ENCODE data around the gene IFT22. TPM values are rescaled to one million over a fixed set of nuclear protein-coding genes. Genes with fewer than 3 reads are reported as not detected.
"Not testable (repeated sequence)": the region's sequence is repeated elsewhere in the genome, so short reads cannot be mapped to it uniquely, and the experiment has no call there.

IFT22 gene
- polyA plus RNA-seq, 2 donors = 5.4 to 10.1 TPM

- Histone ChIP-seq H3K27me3 (ENCODE audit: control insufficient read depth in 1 of 2, insufficient read depth in 2 of 2, low read length in 2 of 2) (peaks cover 0 to 2% of the 10 kb centered on the region in 2 donors), H3K4me3 (ENCODE audit: low read depth in 1 of 2, low read length in 2 of 2) (no peak overlapping the region), H3K9me3 (ENCODE audit: control insufficient read depth in 2 of 2, insufficient read depth in 1 of 2, low read depth in 1 of 2, low read length in 1 of 2) (no peaks in the 10 kb centered on the region), H3K4me1 (ENCODE audit: control insufficient read depth in 2 of 2, insufficient read depth in 2 of 2, low read length in 1 of 2) (no peaks in the 10 kb centered on the region), H3K36me3 (ENCODE audit: control insufficient read depth in 2 of 2, insufficient read depth in 2 of 2, low read length in 1 of 2) (no peaks in the 10 kb centered on the region), H3K27ac (ENCODE audit: low read depth in 2 of 2, low read length in 1 of 2) (no peak overlapping the region)
- WGBS, 2 donors = 66 to 71% methylated on average over 7 of the region's 7 CpGs
Observed at GRCh38 chr7:101357433-101357832, 35.8 kb upstream of the IFT22 start.

GRCh38 chr7:101352920-101353308 lies 31.3 kb upstream of the IFT22 start:
- Histone ChIP-seq H3K36me3 (ENCODE audit: control insufficient read depth in 2 of 2, insufficient read depth in 2 of 2, low read length in 1 of 2) (no peaks in the 10 kb centered on the region), H3K4me3 (ENCODE audit: low read depth in 1 of 2, low read length in 2 of 2) (no peak overlapping the region), H3K27ac (ENCODE audit: low read depth in 2 of 2, low read length in 1 of 2) (no peak overlapping the region), H3K9me3 (ENCODE audit: control insufficient read depth in 2 of 2, insufficient read depth in 1 of 2, low read depth in 1 of 2, low read length in 1 of 2) (no peaks in the 10 kb centered on the region), H3K4me1 (ENCODE audit: control insufficient read depth in 2 of 2, insufficient read depth in 2 of 2, low read length in 1 of 2) (no peaks in the 10 kb centered on the region), H3K27me3 (ENCODE audit: control insufficient read depth in 1 of 2, insufficient read depth in 2 of 2, low read length in 2 of 2) (no peaks in the 10 kb centered on the region)
- WGBS, 2 donors = 68 to 87% methylated on average over 2 of the region's 2 CpGs

- not testable (repeated sequence) for H3K4me3 ChIP-seq (ENCODE audit: low read depth in 1 of 2, low read length in 2 of 2); H3K9me3 ChIP-seq (ENCODE audit: control insufficient read depth in 2 of 2, insufficient read depth in 1 of 2, low read depth in 1 of 2, low read length in 1 of 2); H3K36me3 ChIP-seq (ENCODE audit: control insufficient read depth in 2 of 2, insufficient read depth in 2 of 2, low read length in 1 of 2); H3K27me3 ChIP-seq (ENCODE audit: control insufficient read depth in 1 of 2, insufficient read depth in 2 of 2, low read length in 2 of 2); H3K27ac ChIP-seq (ENCODE audit: low read depth in 2 of 2, low read length in 1 of 2); H3K4me1 ChIP-seq (ENCODE audit: control insufficient read depth in 2 of 2, insufficient read depth in 2 of 2, low read length in 1 of 2)
- 74 to 78% methylated on average over 12 of the region's 12 CpGs for WGBS, 2 donors
Observed at GRCh38 chr7:101349300-101349699, 27.7 kb upstream of the IFT22 start.

GRCh38 chr7:101348456-101349067 lies 26.9 kb upstream of the IFT22 start:
- not testable (repeated sequence) for H3K4me3 ChIP-seq (ENCODE audit: low read depth in 1 of 2, low read length in 2 of 2); H3K9me3 ChIP-seq (ENCODE audit: control insufficient read depth in 2 of 2, insufficient read depth in 1 of 2, low read depth in 1 of 2, low read length in 1 of 2); H3K4me1 ChIP-seq (ENCODE audit: control insufficient read depth in 2 of 2, insufficient read depth in 2 of 2, low read length in 1 of 2); H3K27ac ChIP-seq (ENCODE audit: low read depth in 2 of 2, low read length in 1 of 2); H3K27me3 ChIP-seq (ENCODE audit: control insufficient read depth in 1 of 2, insufficient read depth in 2 of 2, low read length in 2 of 2); H3K36me3 ChIP-seq (ENCODE audit: control insufficient read depth in 2 of 2, insufficient read depth in 2 of 2, low read length in 1 of 2)
- WGBS, 2 donors = 81 to 91% methylated on average over 20 to 32 of the region's 32 CpGs

GRCh38 chr7:101347477-101347876 lies 25.9 kb upstream of the IFT22 start:
- H3K4me1 ChIP-seq (ENCODE audit: control insufficient read depth in 2 of 2, insufficient read depth in 2 of 2, low read length in 1 of 2) = peaks cover 0 to 2% of the 10 kb centered on the region in 2 donors
- H3K9me3 ChIP-seq (ENCODE audit: control insufficient read depth in 2 of 2, insufficient read depth in 1 of 2, low read depth in 1 of 2, low read length in 1 of 2) = no peaks in the 10 kb centered on the region
- no peaks in the 10 kb centered on the region for H3K36me3 ChIP-seq (ENCODE audit: control insufficient read depth in 2 of 2, insufficient read depth in 2 of 2, low read length in 1 of 2)
- 94% methylated on average over 15 of the region's 15 CpGs for WGBS, 2 donors
- no peaks in the 10 kb centered on the region for H3K27me3 ChIP-seq (ENCODE audit: control insufficient read depth in 1 of 2, insufficient read depth in 2 of 2, low read length in 2 of 2)
- no peak overlapping the region for H3K4me3 ChIP-seq (ENCODE audit: low read depth in 1 of 2, low read length in 2 of 2)
- no peak overlapping the region for H3K27ac ChIP-seq (ENCODE audit: low read depth in 2 of 2, low read length in 1 of 2)

- WGBS, 2 donors = 85% methylated on average over 7 of the region's 7 CpGs
- no peaks in the 10 kb centered on the region for H3K9me3 ChIP-seq (ENCODE audit: control insufficient read depth in 2 of 2, insufficient read depth in 1 of 2, low read depth in 1 of 2, low read length in 1 of 2)
- H3K4me1 ChIP-seq (ENCODE audit: control insufficient read depth in 2 of 2, insufficient read depth in 2 of 2, low read length in 1 of 2) = peaks cover 0 to 2% of the 10 kb centered on the region in 2 donors
- H3K27ac ChIP-seq (ENCODE audit: low read depth in 2 of 2, low read length in 1 of 2) = no peak overlapping the region
- no peaks in the 10 kb centered on the region for H3K36me3 ChIP-seq (ENCODE audit: control insufficient read depth in 2 of 2, insufficient read depth in 2 of 2, low read length in 1 of 2)
- no peak overlapping the region for H3K4me3 ChIP-seq (ENCODE audit: low read depth in 1 of 2, low read length in 2 of 2)
- no peaks in the 10 kb centered on the region for H3K27me3 ChIP-seq (ENCODE audit: control insufficient read depth in 1 of 2, insufficient read depth in 2 of 2, low read length in 2 of 2)
Observed at GRCh38 chr7:101342892-101343291, 21.3 kb upstream of the IFT22 start.

- peaks cover 0 to 2% of the 10 kb centered on the region in 2 donors for H3K4me1 ChIP-seq (ENCODE audit: control insufficient read depth in 2 of 2, insufficient read depth in 2 of 2, low read length in 1 of 2)
- no peaks in the 10 kb centered on the region for H3K36me3 ChIP-seq (ENCODE audit: control insufficient read depth in 2 of 2, insufficient read depth in 2 of 2, low read length in 1 of 2)
- H3K4me3 ChIP-seq (ENCODE audit: low read depth in 1 of 2, low read length in 2 of 2) = no peak overlapping the region
- 88 to 91% methylated on average over 14 of the region's 14 CpGs for WGBS, 2 donors
- H3K27me3 ChIP-seq (ENCODE audit: control insufficient read depth in 1 of 2, insufficient read depth in 2 of 2, low read length in 2 of 2) = no peaks in the 10 kb centered on the region
- H3K27ac ChIP-seq (ENCODE audit: low read depth in 2 of 2, low read length in 1 of 2) = no peak overlapping the region
- H3K9me3 ChIP-seq (ENCODE audit: control insufficient read depth in 2 of 2, insufficient read depth in 1 of 2, low read depth in 1 of 2, low read length in 1 of 2) = no peaks in the 10 kb centered on the region
Observed at GRCh38 chr7:101340379-101340778, 18.8 kb upstream of the IFT22 start.

- Histone ChIP-seq H3K36me3 (ENCODE audit: control insufficient read depth in 2 of 2, insufficient read depth in 2 of 2, low read length in 1 of 2) (no peaks in the 10 kb centered on the region), H3K4me1 (ENCODE audit: control insufficient read depth in 2 of 2, insufficient read depth in 2 of 2, low read length in 1 of 2) (peaks cover 0 to 4% of the 10 kb centered on the region in 2 donors), H3K27ac (ENCODE audit: low read depth in 2 of 2, low read length in 1 of 2) (no peak overlapping the region), H3K4me3 (ENCODE audit: low read depth in 1 of 2, low read length in 2 of 2) (no peak overlapping the region), H3K27me3 (ENCODE audit: control insufficient read depth in 1 of 2, insufficient read depth in 2 of 2, low read length in 2 of 2) (no peaks in the 10 kb centered on the region), H3K9me3 (ENCODE audit: control insufficient read depth in 2 of 2, insufficient read depth in 1 of 2, low read depth in 1 of 2, low read length in 1 of 2) (no peaks in the 10 kb centered on the region)
- 69 to 76% methylated on average over 5 of the region's 5 CpGs for WGBS, 2 donors
Observed at GRCh38 chr7:101333912-101334311, 12.3 kb upstream of the IFT22 start.

GRCh38 chr7:101332026-101332425 lies 10.4 kb upstream of the IFT22 start:
- Histone ChIP-seq H3K27ac (ENCODE audit: low read depth in 2 of 2, low read length in 1 of 2) (no peak overlapping the region), H3K4me1 (ENCODE audit: control insufficient read depth in 2 of 2, insufficient read depth in 2 of 2, low read length in 1 of 2) (peaks cover 0 to 4% of the 10 kb centered on the region in 2 donors)
- whole genome bisulfite sequencing, 2 donors = 84 to 89% methylated on average over 8 of the region's 8 CpGs

GRCh38 chr7:101330011-101330484 lies 8.4 kb upstream of the IFT22 start:
- Histone ChIP-seq H3K27me3 (ENCODE audit: control insufficient read depth in 1 of 2, insufficient read depth in 2 of 2, low read length in 2 of 2) (no peaks in the 10 kb centered on the region), H3K4me3 (ENCODE audit: low read depth in 1 of 2, low read length in 2 of 2) (no peak overlapping the region), H3K27ac (ENCODE audit: low read depth in 2 of 2, low read length in 1 of 2) (no peak overlapping the region), H3K9me3 (ENCODE audit: control insufficient read depth in 2 of 2, insufficient read depth in 1 of 2, low read depth in 1 of 2, low read length in 1 of 2) (no peaks in the 10 kb centered on the region), H3K36me3 (ENCODE audit: control insufficient read depth in 2 of 2, insufficient read depth in 2 of 2, low read length in 1 of 2) (no peaks in the 10 kb centered on the region), H3K4me1 (ENCODE audit: control insufficient read depth in 2 of 2, insufficient read depth in 2 of 2, low read length in 1 of 2) (peaks cover 0 to 4% of the 10 kb centered on the region in 2 donors)
- 41 to 52% methylated on average over 15 of the region's 15 CpGs for WGBS, 2 donors

More at GRCh38 chr7:101332026-101332425, 10.4 kb upstream of the IFT22 start:
- Histone ChIP-seq H3K36me3 (ENCODE audit: control insufficient read depth in 2 of 2, insufficient read depth in 2 of 2, low read length in 1 of 2) (no peaks in the 10 kb centered on the region), H3K27me3 (ENCODE audit: control insufficient read depth in 1 of 2, insufficient read depth in 2 of 2, low read length in 2 of 2) (no peaks in the 10 kb centered on the region), H3K9me3 (ENCODE audit: control insufficient read depth in 2 of 2, insufficient read depth in 1 of 2, low read depth in 1 of 2, low read length in 1 of 2) (no peaks in the 10 kb centered on the region), H3K4me3 (ENCODE audit: low read depth in 1 of 2, low read length in 2 of 2) (no peak overlapping the region)
